ENCODE results near the gene DNAL4.

DNA sequence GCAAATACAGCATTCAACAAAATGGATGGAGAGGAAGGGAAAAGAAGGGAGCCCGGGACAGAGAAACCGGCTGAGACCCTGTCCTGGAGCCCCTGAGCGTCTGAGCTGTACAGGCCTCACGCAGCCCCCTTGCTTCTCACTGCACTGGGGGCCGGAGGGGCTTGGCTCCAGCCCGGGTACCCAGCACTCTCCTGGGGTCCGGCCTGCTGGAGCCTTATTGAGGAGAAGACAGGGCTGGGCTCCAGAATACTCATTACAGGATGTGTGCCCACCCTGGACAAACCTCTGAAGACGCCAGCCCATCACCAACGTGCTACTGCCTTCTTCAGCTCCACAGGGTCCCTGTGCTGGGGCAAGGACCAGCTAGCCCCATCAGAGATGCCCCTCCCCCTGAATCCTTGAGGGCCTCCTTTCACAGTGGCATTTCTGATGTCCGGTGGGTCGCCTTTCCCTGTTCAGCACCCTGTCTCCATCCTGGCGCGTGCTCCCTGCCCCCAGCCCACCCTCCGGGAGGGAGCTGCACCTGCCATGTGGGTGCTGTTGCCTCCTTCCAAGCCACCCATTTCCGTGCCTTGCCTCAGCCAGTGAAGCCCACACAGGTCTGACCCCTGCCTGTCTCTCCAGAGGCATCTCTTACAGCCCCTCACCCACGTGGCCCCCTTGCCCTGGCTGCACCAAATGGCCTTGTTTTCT is 23.5 kb downstream of the DNAL4 start:
- TF ChIP-seq CTCF (IDR thresholded peaks at IDR 0.05; ENCODE audit: borderline replicate concordance, extremely low read depth, low read length, poor library complexity, severe bottlenecking) (no peak), EZH2 (IDR thresholded peaks at IDR 0.05; ENCODE audit: borderline replicate concordance, low read depth, low read length, severe bottlenecking) (no peak)
